ENCODE results near the gene SLC23A3. TPM values are rescaled to one million over a fixed set of nuclear protein-coding genes. Genes with fewer than 3 reads are reported as not detected.
"Not testable (repeated sequence)": the region's sequence is repeated elsewhere in the genome, so short reads cannot be mapped to it uniquely, and the experiment has no call there.

SLC23A3 gene
- total and polyA plus RNA-seq, 9 of the 15 experiments (the other 6 are each of a cell fraction or from before 2014, with no cell fraction given), result 0.06 to 0.64 (median 0.16) TPM

DNA sequence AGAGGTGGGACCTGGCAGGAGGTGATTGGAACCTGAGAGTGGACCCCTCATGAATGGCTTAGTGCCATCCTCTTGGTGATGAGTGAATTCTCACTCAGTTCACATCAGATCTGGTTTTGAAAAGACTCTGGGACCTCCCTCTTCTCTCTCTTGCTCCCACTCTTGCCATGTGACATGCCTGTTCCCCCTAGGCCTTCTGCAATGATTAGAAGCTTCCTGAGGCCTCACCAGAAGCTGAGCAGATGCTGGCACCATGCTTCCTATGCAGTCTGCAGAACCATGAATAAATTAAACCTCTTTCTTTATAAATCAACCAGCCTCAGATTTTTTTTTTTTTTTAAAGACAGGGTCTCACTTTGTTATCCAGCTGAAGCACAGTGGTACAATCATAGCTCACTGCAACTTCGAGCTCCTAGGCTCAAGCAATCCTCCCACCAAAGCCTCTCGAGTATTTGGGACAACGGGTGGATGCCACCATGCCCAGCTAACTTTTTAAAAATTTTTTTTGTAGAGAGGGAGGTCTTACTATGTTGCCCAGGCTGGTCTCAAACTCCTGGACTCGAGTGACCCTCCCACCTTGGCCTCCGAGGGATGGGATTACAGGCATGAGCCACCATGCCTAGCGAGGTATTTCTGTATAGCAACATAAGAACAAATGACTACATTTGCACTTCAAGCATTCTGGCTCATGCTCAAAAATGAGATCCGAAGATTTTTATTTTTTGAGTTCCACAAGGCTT is 34.8 kb upstream of the SLC23A3 start:
- in situ Hi-C loops (cut with MboI), result loop anchor here (5.0 kb wide), 1 partner anchor 32 kb away; the partner anchor contains the start of gene SLC23A3
- FAIRE-seq (no peak), DNase-seq (ENCODE audit: extremely low read depth in 1 of 4, low spot score in 3 of 4) (no peak), ATAC-seq (no peak)
- WGBS (ENCODE audit: insufficient coverage, low coverage, missing lambda C conversion rate), result 83% methylated on average over 6 of the region's 7 CpGs
- ChIA-PET POLR2A (interaction anchor here (1.0 kb wide), 1 partner anchor 28 kb away, joined by 3 read pairs; the partner anchor contains the start of gene CNPPD1), CTCF (ENCODE audit: low intra/inter-chr PET ratio) (no interaction called here)
- Histone ChIP-seq H2AFZ (ENCODE audit: low read depth, low read length) (no peak overlapping the region), H3K4me2 (ENCODE audit: insufficient read depth, low read length) (no peak overlapping the region), H3K27me3 (ENCODE audit: control insufficient read depth in 2 of 2, insufficient read depth in 2 of 2, low read length in 2 of 2) (no peaks in the 10 kb centered on the region), H3K4me1 (replicated peaks in 1 of 2; ENCODE audit: control insufficient read depth in 2 of 2, insufficient read depth in 2 of 2, low read length in 2 of 2) (peaks cover 16 to 17% of the 10 kb centered on the region in 2 experiments; a peak in 4 of 5 replicates), H3K27ac (ENCODE audit: extremely low read depth, low read depth, low read length) (no peak overlapping the region), H3K9me1 (ENCODE audit: control insufficient read depth, insufficient read depth, low read length) (no peaks in the 10 kb centered on the region), H3K9me3 (replicated peaks; ENCODE audit: control insufficient read depth, insufficient read depth, low read depth, low read length) (0 out of 2 replicates have a peak, but pooled peaks cover 2% of the 10 kb centered on the region), H3K79me2 (ENCODE audit: control insufficient read depth, insufficient read depth, low read length) (no peaks in the 10 kb centered on the region), H3K9ac (ENCODE audit: insufficient read depth in 1 of 2, low read depth in 2 of 2, low read length in 2 of 2) (no peak overlapping the region), H3K36me3 (ENCODE audit: control insufficient read depth, insufficient read depth, low read length) (peaks cover 24% of the 10 kb centered on the region; the same call in 2 of the 3 replicates), H3K4me3 (no peak overlapping the region), H4K20me1 (replicated peaks; ENCODE audit: control insufficient read depth, insufficient read depth, low read length) (peaks cover 11% of the 10 kb centered on the region; the same call in 1 of the 2 replicates)
- intact Hi-C loops (cut with micrococcal nuclease), result no loop called here
- BruUV-seq (replicated peaks), result no TSS peak
- TF ChIP-seq ZNF316 (IDR thresholded peaks at IDR 0.05) (peak; percentile 69), MCM5 (IDR thresholded peaks at IDR 0.05; ENCODE audit: low read depth) (no peak), MYNN (IDR thresholded peaks at IDR 0.05) (no peak), MYNN (CRISPR knock-in tag; IDR thresholded peaks at IDR 0.05) (no peak), NFIX (CRISPR knock-in tag; IDR thresholded peaks at IDR 0.05; ENCODE audit: low read depth) (no peak)

DNA sequence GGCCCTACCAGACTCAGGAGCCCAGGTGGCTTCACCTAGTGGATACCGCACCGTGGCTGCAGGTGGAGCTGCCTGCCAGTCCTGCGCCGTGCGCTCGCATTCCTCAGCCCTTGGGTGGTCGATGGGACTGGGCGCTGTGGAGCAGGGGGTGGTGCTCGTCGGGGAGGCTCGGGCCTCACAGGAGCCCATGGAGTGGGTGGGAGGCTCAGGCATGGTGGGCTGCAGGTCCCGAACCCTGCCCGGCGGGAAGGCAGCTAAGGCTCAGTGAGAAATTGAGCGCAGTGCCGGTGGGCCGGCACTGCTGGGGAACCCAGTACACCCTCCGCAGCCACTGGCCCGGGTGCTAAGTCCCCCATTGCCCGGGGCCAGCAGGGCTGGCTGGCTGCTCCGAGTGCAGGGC is 31.5 kb upstream of the SLC23A3 start:
- CTCF ChIA-PET (ENCODE audit: low intra/inter-chr PET ratio), result not testable (repeated sequence)
- 89% methylated on average over 6 of the region's 21 CpGs for WGBS (ENCODE audit: insufficient coverage, low coverage, missing lambda C conversion rate)

More for the DNA sequence above, 31.5 kb upstream of the SLC23A3 start:
- POLR2A ChIA-PET; H3K27me3 ChIP-seq (ENCODE audit: control insufficient read depth in 2 of 2, insufficient read depth in 2 of 2, low read length in 2 of 2); H3K36me3 ChIP-seq (ENCODE audit: control insufficient read depth, insufficient read depth, low read length); ATAC-seq; BruUV-seq (replicated peaks); H3K79me2 ChIP-seq (ENCODE audit: control insufficient read depth, insufficient read depth, low read length); DNase-seq (ENCODE audit: extremely low read depth in 1 of 4, low spot score in 3 of 4); H3K9me3 ChIP-seq (replicated peaks; ENCODE audit: control insufficient read depth, insufficient read depth, low read depth, low read length); in situ Hi-C loops (cut with MboI); FAIRE-seq; H4K20me1 ChIP-seq (replicated peaks; ENCODE audit: control insufficient read depth, insufficient read depth, low read length); intact Hi-C loops (cut with micrococcal nuclease); H3K4me2 ChIP-seq (ENCODE audit: insufficient read depth, low read length); H3K9me1 ChIP-seq (ENCODE audit: control insufficient read depth, insufficient read depth, low read length); H3K4me1 ChIP-seq (replicated peaks in 1 of 2; ENCODE audit: control insufficient read depth in 2 of 2, insufficient read depth in 2 of 2, low read length in 2 of 2); H3K27ac ChIP-seq (ENCODE audit: extremely low read depth, low read depth, low read length); H3K4me3 ChIP-seq; H2AFZ ChIP-seq (ENCODE audit: low read depth, low read length); H3K9ac ChIP-seq (ENCODE audit: insufficient read depth in 1 of 2, low read depth in 2 of 2, low read length in 2 of 2): not testable (repeated sequence)
